ENCODE measurements around the gene PRSS8. TPM values are rescaled to one million over a fixed set of nuclear protein-coding genes. Genes with fewer than 3 reads are reported as not detected.
"Not testable (repeated sequence)": the region's sequence is repeated elsewhere in the genome, so short reads cannot be mapped to it uniquely, and the experiment has no call there.

The PRSS8 gene
- total RNA-seq, 1 donor from 2014 or later = 3.8 TPM

DNA sequence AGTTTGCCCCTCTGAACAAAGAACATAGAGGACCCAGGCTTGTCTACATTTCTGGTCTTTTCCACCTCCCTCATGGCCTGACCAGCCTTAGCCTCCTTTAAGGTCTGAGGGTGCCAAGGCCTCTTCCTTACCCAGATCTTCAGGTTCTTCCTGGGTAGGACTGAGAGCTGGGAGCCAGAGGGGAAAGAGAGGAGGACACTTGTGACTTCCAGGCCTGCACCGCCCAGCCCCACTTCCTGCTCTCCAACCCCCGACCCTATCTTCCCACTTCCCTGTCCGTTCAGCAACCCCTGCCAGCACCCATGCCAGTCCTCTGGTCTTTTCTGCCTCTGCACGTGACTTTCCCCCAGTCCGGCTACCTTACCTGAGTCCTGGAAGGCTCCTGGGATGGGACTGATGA lies 13.8 kb upstream of the PRSS8 start:
- peaks cover 4% of the 10 kb centered on the region for H3K9me3 Mint-ChIP-seq (ENCODE audit: unreplicated experiment)
- peaks cover 6% of the 10 kb centered on the region for H3K4me1 Mint-ChIP-seq (ENCODE audit: unreplicated experiment)
- H3K36me3 Mint-ChIP-seq (ENCODE audit: low read depth, unreplicated experiment) = no peaks in the 10 kb centered on the region
- no peak overlapping the region for H3K27ac Mint-ChIP-seq (ENCODE audit: unreplicated experiment)
- TF ChIP-seq, protein P1, sequence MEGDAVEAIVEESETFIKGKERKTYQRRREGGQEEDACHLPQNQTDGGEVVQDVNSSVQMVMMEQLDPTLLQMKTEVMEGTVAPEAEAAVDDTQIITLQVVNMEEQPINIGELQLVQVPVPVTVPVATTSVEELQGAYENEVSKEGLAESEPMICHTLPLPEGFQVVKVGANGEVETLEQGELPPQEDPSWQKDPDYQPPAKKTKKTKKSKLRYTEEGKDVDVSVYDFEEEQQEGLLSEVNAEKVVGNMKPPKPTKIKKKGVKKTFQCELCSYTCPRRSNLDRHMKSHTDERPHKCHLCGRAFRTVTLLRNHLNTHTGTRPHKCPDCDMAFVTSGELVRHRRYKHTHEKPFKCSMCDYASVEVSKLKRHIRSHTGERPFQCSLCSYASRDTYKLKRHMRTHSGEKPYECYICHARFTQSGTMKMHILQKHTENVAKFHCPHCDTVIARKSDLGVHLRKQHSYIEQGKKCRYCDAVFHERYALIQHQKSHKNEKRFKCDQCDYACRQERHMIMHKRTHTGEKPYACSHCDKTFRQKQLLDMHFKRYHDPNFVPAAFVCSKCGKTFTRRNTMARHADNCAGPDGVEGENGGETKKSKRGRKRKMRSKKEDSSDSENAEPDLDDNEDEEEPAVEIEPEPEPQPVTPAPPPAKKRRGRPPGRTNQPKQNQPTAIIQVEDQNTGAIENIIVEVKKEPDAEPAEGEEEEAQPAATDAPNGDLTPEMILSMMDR (IDR thresholded peaks at IDR 0.05; ENCODE audit: unreplicated experiment) = no peak
- no peak for DNase-seq (ENCODE audit: low spot score)
- peaks cover 6% of the 10 kb centered on the region for H3K27me3 Mint-ChIP-seq (ENCODE audit: unreplicated experiment)
- no peak overlapping the region for H3K4me3 Mint-ChIP-seq (ENCODE audit: unreplicated experiment)

DNA sequence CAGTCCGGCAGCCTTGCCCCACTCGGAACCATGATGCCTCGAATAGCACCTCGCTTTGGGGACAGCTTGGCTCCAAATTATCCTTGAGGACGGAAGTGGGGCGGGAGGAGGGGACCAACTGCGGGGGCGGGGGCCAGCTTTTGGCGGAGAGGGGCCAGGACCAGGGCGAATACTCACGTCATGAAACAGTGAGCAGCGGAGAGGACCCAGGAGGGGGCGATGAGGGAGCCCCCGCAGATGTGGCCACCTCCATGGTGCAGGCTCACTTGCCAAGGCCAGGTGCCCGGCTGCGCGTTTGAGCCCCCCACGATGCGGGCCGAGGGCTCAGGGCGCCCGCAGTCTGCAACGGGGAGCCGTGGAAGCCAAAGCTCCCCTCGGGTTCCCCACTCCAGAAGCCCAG lies 13.4 kb upstream of the PRSS8 start:
- H3K27me3 Mint-ChIP-seq (ENCODE audit: unreplicated experiment) = peaks cover 8% of the 10 kb centered on the region
- TF ChIP-seq, protein P1 (IDR thresholded peaks at IDR 0.05; ENCODE audit: unreplicated experiment) = no peak
- no peaks in the 10 kb centered on the region for H3K36me3 Mint-ChIP-seq (ENCODE audit: low read depth, unreplicated experiment)
- peaks cover 6% of the 10 kb centered on the region for H3K4me1 Mint-ChIP-seq (ENCODE audit: unreplicated experiment)
- no peak overlapping the region for H3K4me3 Mint-ChIP-seq (ENCODE audit: unreplicated experiment)
- peaks cover 4% of the 10 kb centered on the region for H3K9me3 Mint-ChIP-seq (ENCODE audit: unreplicated experiment)
- no peak for DNase-seq (ENCODE audit: low spot score)
- no peak overlapping the region for H3K27ac Mint-ChIP-seq (ENCODE audit: unreplicated experiment)

DNA sequence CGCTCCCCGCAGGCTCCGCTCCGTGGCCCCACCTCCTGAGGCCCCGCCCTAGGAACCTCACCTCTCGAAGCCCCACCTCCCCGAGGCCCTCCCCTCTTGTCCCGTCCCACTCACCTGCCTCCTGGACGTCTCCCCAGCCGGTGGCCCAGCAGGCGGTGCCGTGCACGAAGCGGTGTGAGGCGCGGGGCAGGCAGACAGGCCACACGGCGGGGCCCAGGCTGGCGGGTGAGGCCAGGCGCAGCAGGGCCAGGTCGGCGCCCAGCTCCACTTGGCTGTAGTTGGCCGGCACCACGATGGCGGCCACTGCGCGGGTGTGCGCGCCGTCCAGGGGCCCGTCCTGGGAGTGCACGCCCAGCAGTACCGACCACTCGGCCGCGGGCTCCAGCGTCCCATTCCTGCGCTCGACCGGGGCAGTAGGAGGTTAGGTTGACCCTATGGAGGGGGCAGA lies 12.8 kb upstream of the PRSS8 start:
- peaks cover 6% of the 10 kb centered on the region for H3K4me1 Mint-ChIP-seq (ENCODE audit: unreplicated experiment)
- DNase-seq (ENCODE audit: low spot score) = no peak
- peaks cover 13% of the 10 kb centered on the region for H3K27me3 Mint-ChIP-seq (ENCODE audit: unreplicated experiment)
- no peaks in the 10 kb centered on the region for H3K36me3 Mint-ChIP-seq (ENCODE audit: low read depth, unreplicated experiment)
- TF ChIP-seq, protein P1 (IDR thresholded peaks at IDR 0.05; ENCODE audit: unreplicated experiment) = no peak
- H3K4me3 Mint-ChIP-seq (ENCODE audit: unreplicated experiment) = no peak overlapping the region
- H3K9me3 Mint-ChIP-seq (ENCODE audit: unreplicated experiment) = peaks cover 4% of the 10 kb centered on the region
- no peak overlapping the region for H3K27ac Mint-ChIP-seq (ENCODE audit: unreplicated experiment)

DNA sequence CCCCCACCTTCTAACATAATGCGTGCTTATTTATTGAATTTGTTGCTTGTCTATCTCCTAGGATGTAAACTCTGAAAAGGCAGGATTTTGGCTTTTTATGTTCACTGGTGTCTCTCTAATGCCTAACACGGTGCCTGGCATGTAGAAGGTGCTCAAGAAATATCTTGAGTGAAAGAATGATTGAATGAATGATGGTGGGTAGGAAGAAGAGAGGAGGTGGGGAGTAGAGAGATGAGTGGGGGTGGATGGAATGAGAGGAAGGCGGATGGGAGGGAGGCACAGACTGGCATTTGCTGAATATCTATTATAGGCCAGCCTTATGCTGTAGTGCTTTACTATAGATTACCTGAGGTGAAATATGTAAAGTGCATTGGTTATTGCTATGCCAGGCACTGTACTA lies 12.0 kb upstream of the PRSS8 start:
- no peak for DNase-seq (ENCODE audit: low spot score)
- Mint-ChIP-seq H3K4me3 (ENCODE audit: unreplicated experiment) (no peak overlapping the region), H3K27ac (ENCODE audit: unreplicated experiment) (no peak overlapping the region), H3K27me3 (ENCODE audit: unreplicated experiment) (peaks cover 13% of the 10 kb centered on the region), H3K4me1 (ENCODE audit: unreplicated experiment) (peaks cover 6% of the 10 kb centered on the region), H3K36me3 (ENCODE audit: low read depth, unreplicated experiment) (no peaks in the 10 kb centered on the region), H3K9me3 (ENCODE audit: unreplicated experiment) (peaks cover 4% of the 10 kb centered on the region)
- TF ChIP-seq, protein P1 (IDR thresholded peaks at IDR 0.05; ENCODE audit: unreplicated experiment) = no peak

- Mint-ChIP-seq H3K27me3 (ENCODE audit: unreplicated experiment) (peaks cover 13% of the 10 kb centered on the region), H3K4me3 (ENCODE audit: unreplicated experiment) (no peak overlapping the region), H3K36me3 (ENCODE audit: low read depth, unreplicated experiment) (no peaks in the 10 kb centered on the region), H3K9me3 (ENCODE audit: unreplicated experiment) (peaks cover 4% of the 10 kb centered on the region), H3K4me1 (ENCODE audit: unreplicated experiment) (peaks cover 6% of the 10 kb centered on the region), H3K27ac (ENCODE audit: unreplicated experiment) (no peak overlapping the region)
- DNase-seq (ENCODE audit: low spot score) = no peak
- TF ChIP-seq, protein P1 (IDR thresholded peaks at IDR 0.05; ENCODE audit: unreplicated experiment) = no peak
Observed at GRCh38 chr16:31145398-31145990, 10.0 kb upstream of the PRSS8 start.

DNA sequence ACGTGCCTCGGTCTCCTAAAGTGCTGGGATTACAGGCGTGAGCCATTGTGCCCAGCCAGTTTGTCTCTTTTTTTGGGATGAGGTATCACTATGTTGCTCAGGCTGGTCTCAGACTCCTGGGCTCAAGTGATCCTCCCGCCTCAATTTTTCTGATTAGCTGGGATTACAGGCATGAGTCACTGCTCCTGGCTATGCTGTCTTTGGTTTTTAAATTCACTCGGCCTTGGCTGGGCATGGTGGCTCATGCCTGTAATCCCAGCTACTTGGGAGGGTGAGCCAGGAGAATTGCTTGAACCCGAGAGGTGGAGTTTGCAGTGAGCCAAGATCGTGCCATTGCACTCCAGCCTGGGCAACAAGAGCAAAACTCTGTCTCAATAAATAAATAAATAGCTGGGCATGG lies 8.9 kb upstream of the PRSS8 start:
- H3K27me3 Mint-ChIP-seq (ENCODE audit: unreplicated experiment) = peaks cover 13% of the 10 kb centered on the region
- H3K27ac Mint-ChIP-seq (ENCODE audit: unreplicated experiment); DNase-seq (ENCODE audit: low spot score); H3K4me1 Mint-ChIP-seq (ENCODE audit: unreplicated experiment); H3K9me3 Mint-ChIP-seq (ENCODE audit: unreplicated experiment); H3K4me3 Mint-ChIP-seq (ENCODE audit: unreplicated experiment); H3K36me3 Mint-ChIP-seq (ENCODE audit: low read depth, unreplicated experiment): not testable (repeated sequence)

All from endothelial cell (in vitro differentiated cells).